CD14-positive monocyte (primary cell): ENCODE data around the gene XYLT1. TPM values are rescaled to one million over a fixed set of nuclear protein-coding genes. Genes with fewer than 3 reads are reported as not detected.

Source experiments
- DNase-seq, 3 donors: peaks; one replicate each; pipeline ENCODE4 v3.0.0-alpha.2; 2011 to 2022
- H2AFZ ChIP-seq: 2 replicates; pipeline ENCODE4 v1.6.0; 2012; ENCODE audit warnings: mild to moderate bottlenecking, low read depth, low read length, inconsistent platforms; ENCODE audit not compliant: insufficient read depth, poor library complexity, severe bottlenecking
- H3K27ac ChIP-seq, 2 donors: 1 replicate in 1 of 2; 2 replicates in 1 of 2; pipeline ENCODE4 v1.5.1; 2012 to 2013; ENCODE audit warnings: low read length in 2 of 2, control low read depth in 1 of 2, inconsistent platforms in 1 of 2, low read depth in 1 of 2, mild to moderate bottlenecking in 1 of 2
- H3K27me3 ChIP-seq, 2 donors: one replicate each; pipeline versions ENCODE4 v1.6.0 to v1.6.1; 2011 to 2013; ENCODE audit warnings: low read length in 2 of 2; ENCODE audit not compliant: control insufficient read depth in 2 of 2, insufficient read depth in 2 of 2
- H3K36me3 ChIP-seq, 2 donors: replicated peaks in 1 of 2; 1 replicate in 1 of 2; 2 replicates in 1 of 2; pipeline versions ENCODE4 v1.5.1 to v1.6.1; 2012 to 2013; ENCODE audit warnings: low read length in 2 of 2, control low read depth in 1 of 2, inconsistent platforms in 1 of 2, mild to moderate bottlenecking in 1 of 2; ENCODE audit not compliant: insufficient read depth in 2 of 2, control insufficient read depth in 1 of 2
- H3K4me1 ChIP-seq, 2 donors: 1 replicate in 1 of 2; 2 replicates in 1 of 2; pipeline versions ENCODE4 v1.5.1 to v1.6.1; 2012 to 2013; ENCODE audit warnings: low read length in 2 of 2, control low read depth in 1 of 2, inconsistent platforms in 1 of 2, mild to moderate bottlenecking in 1 of 2, moderate library complexity in 1 of 2; ENCODE audit not compliant: insufficient read depth in 2 of 2, control insufficient read depth in 1 of 2
- H3K4me2 ChIP-seq: replicated peaks from 2 replicates; pipeline ENCODE3; 2012; ENCODE audit warnings: low read length, moderate library complexity, mild to moderate bottlenecking; ENCODE audit not compliant: poor library complexity, severe bottlenecking; ENCODE audit errors: extremely low read depth
- H3K4me3 ChIP-seq, 3 experiments: fragments of 200-600 bp in 1 of 3; sonication (generic) in 1 of 3; replicated peaks in 1 of 3; 1 replicate in 2 of 3; 2 replicates in 1 of 3; pipeline ENCODE4 v1.5.1; 2011 to 2013; ENCODE audit warnings: low read length in 3 of 3, mild to moderate bottlenecking in 3 of 3, control low read depth in 2 of 3, low read depth in 2 of 3, inconsistent platforms in 1 of 3, moderate library complexity in 1 of 3
- H3K79me2 ChIP-seq: 2 replicates; pipeline ENCODE4 v1.6.0; 2012; ENCODE audit warnings: mild to moderate bottlenecking, control low read depth, inconsistent platforms, low read length, moderate library complexity; ENCODE audit not compliant: insufficient read depth
- H3K9ac ChIP-seq: 2 replicates; pipeline ENCODE4 v1.6.0; 2017; ENCODE audit warnings: low read length, mild to moderate bottlenecking; ENCODE audit not compliant: insufficient read depth, poor library complexity, severe bottlenecking
- H3K9me3 ChIP-seq, 2 donors: replicated peaks in 1 of 2; 1 replicate in 1 of 2; 2 replicates in 1 of 2; pipeline versions ENCODE4 v1.5.1 to v1.6.1; 2012 to 2013; ENCODE audit warnings: low read length in 2 of 2, control low read depth in 1 of 2; ENCODE audit not compliant: control insufficient read depth in 1 of 2, insufficient read depth in 1 of 2
- H4K20me1 ChIP-seq: 2 replicates; pipeline ENCODE4 v1.6.0; 2012; ENCODE audit warnings: mild to moderate bottlenecking, low read length, control low read depth, moderate library complexity; ENCODE audit not compliant: insufficient read depth
- H3K27ac Mint-ChIP-seq, 7 donors: one replicate each; pipeline ENCODE4 v1.8.0; 2020; ENCODE audit warnings: mild to moderate bottlenecking in 7 of 7, mixed read lengths in 7 of 7, moderate library complexity in 6 of 7, inconsistent platforms in 2 of 7
- H3K27me3 Mint-ChIP-seq, 3 donors: one replicate each; pipeline ENCODE4 v1.8.0; 2021 to 2022; ENCODE audit warnings: low read depth in 3 of 3, mild to moderate bottlenecking in 3 of 3, mixed read lengths in 3 of 3, moderate library complexity in 3 of 3, inconsistent platforms in 1 of 3
- H3K36me3 Mint-ChIP-seq, 2 donors: one replicate each; pipeline ENCODE4 v1.8.0; 2020; ENCODE audit warnings: mixed read lengths in 2 of 2, inconsistent platforms in 1 of 2, mild to moderate bottlenecking in 1 of 2
- H3K4me1 Mint-ChIP-seq: one replicate; pipeline ENCODE4 v1.8.0; 2020; ENCODE audit warnings: mild to moderate bottlenecking, mixed read lengths
- H3K4me3 Mint-ChIP-seq, 2 donors: one replicate each; pipeline ENCODE4 v1.8.0; 2020; ENCODE audit warnings: mild to moderate bottlenecking in 2 of 2, mixed read lengths in 2 of 2, moderate library complexity in 1 of 2
- H3K9me3 Mint-ChIP-seq, 7 donors: one replicate each; pipeline ENCODE4 v1.8.0; 2020 to 2022; ENCODE audit warnings: mixed read lengths in 7 of 7, mild to moderate bottlenecking in 6 of 7, moderate library complexity in 6 of 7, inconsistent platforms in 2 of 7
- WGBS: methylation state at CpG from one replicate; pipeline ENCODE4 v1.1.5; 2013; ENCODE audit warnings: missing lambda C conversion rate; ENCODE audit not compliant: insufficient coverage; 5-methylcytosine and 5-hydroxymethylcytosine counted together
- intact Hi-C, 2 donors: fragments of 100-400 bp; cut with micrococcal nuclease; formaldehyde crosslinking; loops; one replicate each; pipeline versions ENCODE4 v1.15.0 to v1.15.1; 2023
- polyA plus RNA-seq, 3 donors: library from polyadenylated mRNA; depleted of rRNA in 1 of 3; unstranded in 2 of 3; stranded (reverse) in 1 of 3; fragments of 300-500 nt in 2 of 3; fragments of >200 nt in 1 of 3; fragmentation: Illumina TruSeq in 2 of 3; gene quantifications; 1 replicate in 2 of 3; 2 replicates in 1 of 3; pipeline ENCODE4 v1.2.3, GENCODE V29; 2012 to 2021
- TF ChIP-seq, protein P1 (sequence below): fragments of 200-600 bp; IDR thresholded peaks from one replicate; pipeline ENCODE4 v1.8.0; 2022; ENCODE audit warnings: antibody characterized with exemption, mild to moderate bottlenecking

XYLT1 gene
- polyA plus RNA-seq, 3 donors = 0.51 to 9.4 (median 1.6) TPM

DNA sequence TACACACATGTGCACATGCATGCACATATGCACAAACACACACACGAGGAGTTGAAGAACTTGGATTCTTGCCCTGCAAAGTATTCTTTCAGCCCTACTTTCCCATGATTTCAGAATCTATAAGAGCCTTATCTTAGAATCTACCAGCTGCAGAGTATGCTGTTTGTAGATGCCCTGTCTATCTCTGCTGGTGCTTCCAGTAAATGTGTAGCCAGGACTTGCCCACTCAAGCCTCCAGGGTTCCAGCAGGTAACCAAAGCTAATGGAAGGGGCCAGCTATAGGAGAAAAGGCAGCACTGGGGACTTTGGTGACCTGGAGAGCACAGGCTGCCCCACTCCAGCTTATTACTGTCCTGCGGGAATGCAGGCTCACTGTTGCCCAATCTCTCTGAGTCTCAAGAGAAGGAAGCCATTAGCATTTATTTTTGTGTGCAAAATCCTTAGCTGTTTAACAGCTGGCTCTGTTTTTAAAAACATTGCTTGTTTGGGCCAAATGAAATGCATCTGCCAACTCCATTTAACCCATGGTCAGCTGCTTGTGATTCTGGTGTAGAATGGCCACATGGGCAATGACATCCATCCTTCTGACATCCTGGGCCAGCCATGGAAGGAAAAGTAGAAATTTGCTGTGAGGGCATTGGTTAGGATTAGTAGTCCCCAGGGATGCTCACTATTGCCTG lies 28.6 kb upstream of the XYLT1 start:
- Histone ChIP-seq H3K9ac (no peak overlapping the region), H3K36me3 (no peaks in the 10 kb centered on the region), H3K27ac (no peak overlapping the region), H4K20me1 (no peaks in the 10 kb centered on the region), H3K4me1 (peaks cover 6 to 7% of the 10 kb centered on the region in 2 donors), H2AFZ (no peak overlapping the region), H3K4me3 (no peak overlapping the region), H3K4me2 (no peak overlapping the region), H3K27me3 (no peaks in the 10 kb centered on the region), H3K9me3 (no peaks in the 10 kb centered on the region), H3K79me2 (no peaks in the 10 kb centered on the region)
- H3K27ac Mint-ChIP-seq = no peak overlapping the region
- H3K36me3 Mint-ChIP-seq = no peaks in the 10 kb centered on the region
- peaks cover 3 to 8% (median 3%) of the 10 kb centered on the region in 3 donors for H3K27me3 Mint-ChIP-seq
- peaks cover 14% of the 10 kb centered on the region for H3K4me1 Mint-ChIP-seq
- TF ChIP-seq, protein P1, sequence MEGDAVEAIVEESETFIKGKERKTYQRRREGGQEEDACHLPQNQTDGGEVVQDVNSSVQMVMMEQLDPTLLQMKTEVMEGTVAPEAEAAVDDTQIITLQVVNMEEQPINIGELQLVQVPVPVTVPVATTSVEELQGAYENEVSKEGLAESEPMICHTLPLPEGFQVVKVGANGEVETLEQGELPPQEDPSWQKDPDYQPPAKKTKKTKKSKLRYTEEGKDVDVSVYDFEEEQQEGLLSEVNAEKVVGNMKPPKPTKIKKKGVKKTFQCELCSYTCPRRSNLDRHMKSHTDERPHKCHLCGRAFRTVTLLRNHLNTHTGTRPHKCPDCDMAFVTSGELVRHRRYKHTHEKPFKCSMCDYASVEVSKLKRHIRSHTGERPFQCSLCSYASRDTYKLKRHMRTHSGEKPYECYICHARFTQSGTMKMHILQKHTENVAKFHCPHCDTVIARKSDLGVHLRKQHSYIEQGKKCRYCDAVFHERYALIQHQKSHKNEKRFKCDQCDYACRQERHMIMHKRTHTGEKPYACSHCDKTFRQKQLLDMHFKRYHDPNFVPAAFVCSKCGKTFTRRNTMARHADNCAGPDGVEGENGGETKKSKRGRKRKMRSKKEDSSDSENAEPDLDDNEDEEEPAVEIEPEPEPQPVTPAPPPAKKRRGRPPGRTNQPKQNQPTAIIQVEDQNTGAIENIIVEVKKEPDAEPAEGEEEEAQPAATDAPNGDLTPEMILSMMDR = no peak
- intact Hi-C loops = no loop called here
- DNase-seq = no peak
- H3K4me3 Mint-ChIP-seq = no peak overlapping the region
- WGBS = 86% methylated on average over 2 of the region's 2 CpGs
- peaks cover 0 to under 1% (median 0%) of the 10 kb centered on the region in 7 donors for H3K9me3 Mint-ChIP-seq

DNA sequence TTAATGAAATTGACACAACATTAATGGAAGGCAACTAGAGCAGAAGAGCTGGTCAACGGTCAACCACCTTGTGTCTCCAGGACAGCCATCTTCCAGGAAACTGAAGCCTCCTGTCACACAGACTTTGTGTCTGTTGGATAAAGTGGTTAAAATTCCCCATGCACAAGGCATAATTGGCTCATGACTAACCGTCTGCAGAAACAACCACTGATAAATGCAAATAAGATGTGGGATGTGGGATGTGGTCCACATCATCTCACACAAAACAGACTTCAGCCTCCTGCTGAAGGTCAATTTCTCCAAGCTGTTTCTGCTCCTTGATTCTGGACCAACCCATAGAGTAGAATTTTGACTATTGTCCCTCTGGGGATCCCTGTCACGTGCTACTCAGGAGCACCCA lies 26.9 kb upstream of the XYLT1 start:
- TF ChIP-seq, protein P1 = no peak
- no peak for DNase-seq
- no peak overlapping the region for H3K27ac Mint-ChIP-seq
- H3K9me3 ChIP-seq = no peaks in the 10 kb centered on the region
- no peak overlapping the region for H3K4me2 ChIP-seq
- H3K36me3 ChIP-seq = no peaks in the 10 kb centered on the region
- H3K4me3 ChIP-seq = no peak overlapping the region
- H3K27me3 ChIP-seq = no peaks in the 10 kb centered on the region
- H3K27ac ChIP-seq = no peak overlapping the region
- H2AFZ ChIP-seq = no peak overlapping the region
- peaks cover 0 to under 1% (median 0%) of the 10 kb centered on the region in 7 donors for H3K9me3 Mint-ChIP-seq
- H3K36me3 Mint-ChIP-seq = no peaks in the 10 kb centered on the region
- peaks cover 14% of the 10 kb centered on the region for H3K4me1 Mint-ChIP-seq
- no peaks in the 10 kb centered on the region for H3K79me2 ChIP-seq
- no peak overlapping the region for H3K9ac ChIP-seq
- intact Hi-C loops = no loop called here
- H3K27me3 Mint-ChIP-seq = peaks cover 0 to 6% (median 2%) of the 10 kb centered on the region in 3 donors
- peaks cover 6 to 7% of the 10 kb centered on the region in 2 donors for H3K4me1 ChIP-seq
- H4K20me1 ChIP-seq = no peaks in the 10 kb centered on the region
- H3K4me3 Mint-ChIP-seq = no peak overlapping the region
- 100% methylated on average over 1 of the region's 3 CpGs for WGBS
